Kidney (tissue), 14 donors: Measurements from ENCODE around the gene LY6G6F. TPM values are rescaled to one million over a fixed set of nuclear protein-coding genes. Genes with fewer than 3 reads are reported as not detected.

ENCODE experiments used
- DNase-seq, 5 donors: peaks; one replicate each; pipeline ENCODE4 v3.0.0-alpha.2; 2013 to 2020
- FAIRE-seq: peaks from 2 replicates; lab custom pipeline; 2012; peaks lifted over from hg19 to GRCh38; lab: Jason Lieb, UNC
- H3K27ac ChIP-seq, 2 donors: one replicate each; pipeline ENCODE4 v1.7.0; 2013; ENCODE audit warnings: low read depth in 2 of 2, low read length in 2 of 2, inconsistent platforms in 1 of 2
- H3K27me3 ChIP-seq: one replicate; pipeline ENCODE4 v1.7.1; 2013; ENCODE audit warnings: low read length, inconsistent platforms; ENCODE audit not compliant: control insufficient read depth, insufficient read depth
- H3K36me3 ChIP-seq, 3 donors: one replicate each; pipeline versions ENCODE4 v1.7.0 to v1.7.1; 2013; ENCODE audit warnings: low read length in 3 of 3, control low read depth in 1 of 3, inconsistent platforms in 1 of 3; ENCODE audit not compliant: insufficient read depth in 3 of 3, control insufficient read depth in 2 of 3
- H3K4me1 ChIP-seq, 3 donors: one replicate each; pipeline versions ENCODE4 v1.7.0 to v1.7.1; 2013; ENCODE audit warnings: low read length in 3 of 3, inconsistent platforms in 1 of 3, low read depth in 1 of 3; ENCODE audit not compliant: control insufficient read depth in 2 of 3, insufficient read depth in 2 of 3
- H3K4me3 ChIP-seq, 3 donors: one replicate each; pipeline versions ENCODE4 v1.7.0 to v1.8.1; 2013; ENCODE audit warnings: low read length in 3 of 3, control low read depth in 1 of 3, inconsistent platforms in 1 of 3
- H3K9ac ChIP-seq, 3 donors: one replicate each; pipeline versions ENCODE4 v1.7.0 to v1.7.1; 2013; ENCODE audit warnings: low read length in 3 of 3, control low read depth in 1 of 3, inconsistent platforms in 1 of 3
- H3K9me3 ChIP-seq, 3 donors: one replicate each; pipeline versions ENCODE4 v1.7.0 to v1.7.1; 2013; ENCODE audit warnings: low read length in 3 of 3, control low read depth in 1 of 3, inconsistent platforms in 1 of 3; ENCODE audit not compliant: control insufficient read depth in 2 of 3, insufficient read depth in 1 of 3
- CTCF ChIP-seq: IDR thresholded peaks from 3 replicates; pipeline ENCODE4 v1.5.1; 2012; ENCODE audit warnings: mild to moderate bottlenecking, moderate library complexity, borderline replicate concordance; ENCODE audit not compliant: insufficient read depth; ENCODE audit errors: extremely low read depth
- intact Hi-C: fragments of 100-400 bp; cut with DNase I; formaldehyde crosslinking; loops from one replicate; pipeline ENCODE4 v1.11.1; 2022
- polyA plus RNA-seq: library from polyadenylated mRNA; stranded (reverse); fragments of 350-450 nt; fragmentation: Illumina TruSeq; extraction: RNeasy Lipid Tissue Mini Kit (QIAGEN cat#74804); gene quantifications from one replicate; pipeline ENCODE4 v1.2.3, GENCODE V29; 2014; ENCODE audit warnings: low read depth, low replicate concordance; ENCODE audit not compliant: insufficient read depth
- total RNA-seq: library from RNA; stranded (reverse); fragmentation: NEBNext Ultra II Directional; extraction: Animal tissue kit (Norgen Biotek cat#: 25700); gene quantifications from one replicate; pipeline ENCODE4 v1.2.1, GENCODE V29; 2021
- donor health status: control.
- donor health status: control.
- donor health status: control.
- donor health status: control.
- donor health status: control.
- donor health status: DM: yes; HTN: yes; CAD: no.
- donor health status: Normal renal cell carcinoma (clear cell type).

Gene LY6G6F
- total and polyA plus RNA-seq, 2 donors from 2014 or later, result not detected

GRCh38 chr6:31692353-31692752, 14.3 kb upstream of the LY6G6F start:
- intact Hi-C loops, result no loop called here
- no peak for DNase-seq
- peaks cover 9 to 54% (median 45%) of the 10 kb centered on the region in 3 donors for H3K36me3 ChIP-seq

GRCh38 chr6:31692886-31693285, 13.8 kb upstream of the LY6G6F start:
- intact Hi-C loops, result no loop called here

More at GRCh38 chr6:31692353-31692752, 14.3 kb upstream of the LY6G6F start:
- TF ChIP-seq CTCF, result no peak
- no peak overlapping the region for H3K4me3 ChIP-seq
- no peaks in the 10 kb centered on the region for H3K4me1 ChIP-seq
- H3K9me3 ChIP-seq, result no peaks in the 10 kb centered on the region
- no peak overlapping the region for H3K9ac ChIP-seq
- no peak for FAIRE-seq
- H3K27ac ChIP-seq, result no peak overlapping the region
- H3K27me3 ChIP-seq, result no peaks in the 10 kb centered on the region

GRCh38 chr6:31693535-31693934, 13.1 kb upstream of the LY6G6F start:
- intact Hi-C loops, result no loop called here
- Histone ChIP-seq H3K9me3 (no peaks in the 10 kb centered on the region), H3K4me1 (no peaks in the 10 kb centered on the region), H3K4me3 (no peak overlapping the region), H3K9ac (no peak overlapping the region), H3K27me3 (no peaks in the 10 kb centered on the region), H3K27ac (no peak overlapping the region), H3K36me3 (peaks cover 9 to 44% (median 38%) of the 10 kb centered on the region in 3 donors)
- FAIRE-seq (no peak), DNase-seq (no peak)
- TF ChIP-seq CTCF, result no peak

More at GRCh38 chr6:31692886-31693285, 13.8 kb upstream of the LY6G6F start:
- no peak overlapping the region for H3K9ac ChIP-seq
- no peak for FAIRE-seq
- H3K27ac ChIP-seq, result no peak overlapping the region
- H3K27me3 ChIP-seq, result no peaks in the 10 kb centered on the region
- no peak for DNase-seq
- no peaks in the 10 kb centered on the region for H3K4me1 ChIP-seq
- peaks cover 9 to 50% (median 44%) of the 10 kb centered on the region in 3 donors for H3K36me3 ChIP-seq
- H3K9me3 ChIP-seq, result no peaks in the 10 kb centered on the region
- no peak overlapping the region for H3K4me3 ChIP-seq
- no peak for TF ChIP-seq CTCF

GRCh38 chr6:31697555-31697954, 9.1 kb upstream of the LY6G6F start:
- Histone ChIP-seq H3K9ac (no peak overlapping the region), H3K36me3 (peaks cover 10 to 13% (median 12%) of the 10 kb centered on the region in 3 donors), H3K4me3 (no peak overlapping the region), H3K9me3 (no peaks in the 10 kb centered on the region), H3K4me1 (peaks cover 0 to 10% (median 9%) of the 10 kb centered on the region in 3 donors), H3K27ac (no peak overlapping the region), H3K27me3 (no peaks in the 10 kb centered on the region)
- intact Hi-C loops, result no loop called here
- FAIRE-seq, result no peak
- no peak for DNase-seq
- no peak for TF ChIP-seq CTCF
